Stimulated activated CD4-positive, alpha-beta T cell treated with anti-CD3 and anti-CD28 coated beads, Interleukin-4, amount 100 ng/mL, for 4 hours (primary cell): ENCODE measurements around the gene ACTL8.

Source experiments
- DNase-seq, 2 experiments: peaks; one replicate each; pipeline ENCODE4 v3.0.0-alpha.2; 2020

The ACTL8 gene

GRCh38 chr1:17755120-17755519 is at the start of gene ACTL8:
Gene ACTL8 (plus strand): TSS chr1:17755333. CDS start chr1:17823009, 67,676 bp downstream.
- no peak for DNase-seq

GRCh38 chr1:17706445-17706844 is 48.7 kb upstream of the ACTL8 start:
- DNase-seq: no peak

GRCh38 chr1:17709981-17710380 is 45.2 kb upstream of the ACTL8 start:
- no peak for DNase-seq

- no peak for DNase-seq
Measured at GRCh38 chr1:17710889-17711576, 44.1 kb upstream of the ACTL8 start.

- DNase-seq: no peak
Measured at GRCh38 chr1:17711577-17711910, 43.6 kb upstream of the ACTL8 start.

GRCh38 chr1:17711941-17712340 is 43.2 kb upstream of the ACTL8 start:
- DNase-seq: no peak

- no peak for DNase-seq
Measured at GRCh38 chr1:17713993-17714392, 41.1 kb upstream of the ACTL8 start.

GRCh38 chr1:17717594-17718535 is 37.3 kb upstream of the ACTL8 start:
- DNase-seq: no peak

- DNase-seq: no peak
Measured at GRCh38 chr1:17719874-17720273, 35.3 kb upstream of the ACTL8 start.

GRCh38 chr1:17721444-17721843 is 33.7 kb upstream of the ACTL8 start:
- DNase-seq: no peak

GRCh38 chr1:17723684-17724083 is 31.4 kb upstream of the ACTL8 start:
- no peak for DNase-seq

GRCh38 chr1:17724150-17724549 is 31.0 kb upstream of the ACTL8 start:
- DNase-seq: no peak

- no peak for DNase-seq
Measured at GRCh38 chr1:17725084-17725719, 29.9 kb upstream of the ACTL8 start.

GRCh38 chr1:17725811-17726582 is 29.1 kb upstream of the ACTL8 start:
- no peak for DNase-seq

GRCh38 chr1:17728123-17728712 is 26.9 kb upstream of the ACTL8 start:
- DNase-seq: no peak

GRCh38 chr1:17729248-17729647 is 25.9 kb upstream of the ACTL8 start:
- no peak for DNase-seq

- no peak for DNase-seq
Measured at GRCh38 chr1:17729909-17730308, 25.2 kb upstream of the ACTL8 start.

GRCh38 chr1:17731460-17731859 is 23.7 kb upstream of the ACTL8 start:
- no peak for DNase-seq

- no peak for DNase-seq
Measured at GRCh38 chr1:17732475-17732874, 22.7 kb upstream of the ACTL8 start.

GRCh38 chr1:17733661-17734060 is 21.5 kb upstream of the ACTL8 start:
- DNase-seq: no peak

- DNase-seq: no peak
Measured at GRCh38 chr1:17734609-17735008, 20.5 kb upstream of the ACTL8 start.

- no peak for DNase-seq
Measured at GRCh38 chr1:17735348-17735747, 19.8 kb upstream of the ACTL8 start.

- no peak for DNase-seq
Measured at GRCh38 chr1:17735793-17736192, 19.3 kb upstream of the ACTL8 start.
